ENCODE data around the gene RNF181.
"Not testable (repeated sequence)": the region's sequence is repeated elsewhere in the genome, so short reads cannot be mapped to it uniquely, and the experiment has no call there.

Gene RNF181

GRCh38 chr2:85577063-85577385 is 18.5 kb upstream of the RNF181 start:
- in situ Hi-C loops (cut with MboI; ENCODE audit: low sequenced_read_pairs): no loop called here

DNA sequence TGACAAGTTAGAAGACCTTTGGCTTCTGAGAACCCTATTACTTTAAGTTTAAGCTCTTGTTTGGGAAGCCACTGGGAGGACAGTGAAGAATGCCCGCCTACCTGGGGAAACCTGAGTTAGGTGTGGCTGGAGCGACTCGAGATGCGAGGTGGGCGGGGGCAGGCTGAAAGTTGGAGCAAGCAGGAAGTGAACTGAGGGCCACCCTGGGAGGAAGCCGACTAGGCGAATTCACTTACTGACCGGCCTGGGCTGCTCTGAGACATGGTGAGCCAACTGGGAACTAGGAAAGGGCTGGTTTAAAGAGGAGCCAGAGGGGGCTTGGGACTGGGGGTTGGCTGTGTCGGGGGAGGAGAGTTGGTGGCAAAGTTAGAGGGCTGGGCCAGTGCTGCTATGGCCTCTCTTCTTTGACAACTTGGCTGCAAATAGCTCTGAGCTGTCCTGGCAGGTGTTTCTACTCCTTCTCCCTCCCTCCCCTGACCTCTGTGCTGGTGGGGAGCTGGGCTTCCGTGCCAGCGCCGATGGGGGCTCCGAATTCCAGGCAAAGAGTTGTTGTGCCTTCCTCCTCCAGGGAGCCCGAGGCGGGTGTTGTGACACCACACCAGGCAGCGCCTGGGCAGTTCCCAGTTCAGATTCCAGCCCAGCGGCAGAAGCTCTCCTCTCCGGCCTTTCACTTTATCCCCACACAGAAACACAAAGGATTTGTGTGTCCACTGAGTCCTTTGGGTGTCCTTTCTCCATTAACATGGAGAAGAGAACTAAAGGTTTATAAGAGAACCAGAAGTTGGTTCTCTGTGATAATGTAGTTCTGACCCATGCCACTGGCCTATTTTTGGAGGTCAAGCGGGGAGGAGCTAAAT is 17.9 kb upstream of the RNF181 start, which contains the start of gene VAMP8:
TSS of gene VAMP8 (plus strand) at position 201 of the 857 bp plus-strand sequence. CDS start at position 262, 61 bp downstream.
- in situ Hi-C loops (cut with MboI; ENCODE audit: low sequenced_read_pairs): no loop called here

- in situ Hi-C loops (cut with MboI; ENCODE audit: low sequenced_read_pairs): no loop called here
Observed at GRCh38 chr2:85578243-85579180, 17.0 kb upstream of the RNF181 start.

DNA sequence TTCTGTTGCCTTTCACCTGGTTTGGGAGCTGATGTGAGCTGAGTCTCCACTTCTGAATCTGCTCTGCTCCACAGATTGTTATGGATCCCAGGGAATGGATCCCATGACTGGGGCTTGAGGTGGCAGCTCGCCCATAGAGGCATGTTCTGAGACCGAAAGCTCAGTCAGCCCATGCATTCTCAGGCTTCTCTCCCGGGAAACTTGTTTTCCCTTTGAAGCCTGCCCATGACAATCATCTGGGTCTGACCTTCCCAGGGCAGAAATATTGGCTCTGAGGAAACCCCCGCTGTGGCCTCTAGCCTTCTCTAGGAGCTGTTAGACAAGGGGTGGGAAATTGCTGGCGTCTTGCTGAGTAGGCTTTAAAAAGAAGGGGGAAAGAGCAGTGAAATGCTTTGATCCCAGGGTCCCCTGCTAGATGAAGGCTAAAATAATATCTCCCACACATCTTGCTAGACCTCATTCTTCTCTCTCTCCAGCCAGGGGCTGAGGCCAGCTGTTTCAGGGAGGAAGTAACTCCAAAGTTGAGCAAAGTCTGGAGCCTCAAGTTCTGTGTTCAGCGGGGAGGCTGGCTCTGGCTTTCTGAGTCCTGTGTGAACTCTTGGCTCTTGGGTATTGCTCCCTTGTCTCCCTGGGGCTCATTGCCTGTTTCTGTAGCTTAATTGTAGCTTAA is 16.1 kb upstream of the RNF181 start:
- in situ Hi-C loops (cut with MboI; ENCODE audit: low sequenced_read_pairs): no loop called here

GRCh38 chr2:85580206-85580605 is 15.3 kb upstream of the RNF181 start:
- in situ Hi-C loops (cut with MboI; ENCODE audit: low sequenced_read_pairs): no loop called here

DNA sequence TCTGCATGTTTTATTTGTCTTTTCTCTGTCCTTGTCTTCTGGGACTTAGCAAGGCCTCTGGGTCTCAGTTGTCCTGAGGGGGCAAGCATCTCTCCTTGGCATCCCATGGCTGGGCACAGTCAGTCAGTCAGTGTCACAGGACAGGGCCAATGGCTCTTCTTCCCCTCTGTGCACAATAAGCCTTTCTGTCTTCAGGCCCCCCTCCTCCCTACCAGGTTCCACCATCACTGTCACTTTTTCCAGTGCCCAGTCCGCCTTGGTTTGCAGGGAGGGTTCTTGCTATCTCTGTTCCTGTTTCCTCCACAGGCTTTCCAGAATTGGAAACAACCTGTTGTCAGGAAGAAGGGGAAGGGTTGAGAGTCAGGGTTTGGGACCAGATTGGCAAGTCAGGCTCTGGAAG is 13.1 kb upstream of the RNF181 start:
- in situ Hi-C loops (cut with MboI; ENCODE audit: low sequenced_read_pairs): no loop called here

DNA sequence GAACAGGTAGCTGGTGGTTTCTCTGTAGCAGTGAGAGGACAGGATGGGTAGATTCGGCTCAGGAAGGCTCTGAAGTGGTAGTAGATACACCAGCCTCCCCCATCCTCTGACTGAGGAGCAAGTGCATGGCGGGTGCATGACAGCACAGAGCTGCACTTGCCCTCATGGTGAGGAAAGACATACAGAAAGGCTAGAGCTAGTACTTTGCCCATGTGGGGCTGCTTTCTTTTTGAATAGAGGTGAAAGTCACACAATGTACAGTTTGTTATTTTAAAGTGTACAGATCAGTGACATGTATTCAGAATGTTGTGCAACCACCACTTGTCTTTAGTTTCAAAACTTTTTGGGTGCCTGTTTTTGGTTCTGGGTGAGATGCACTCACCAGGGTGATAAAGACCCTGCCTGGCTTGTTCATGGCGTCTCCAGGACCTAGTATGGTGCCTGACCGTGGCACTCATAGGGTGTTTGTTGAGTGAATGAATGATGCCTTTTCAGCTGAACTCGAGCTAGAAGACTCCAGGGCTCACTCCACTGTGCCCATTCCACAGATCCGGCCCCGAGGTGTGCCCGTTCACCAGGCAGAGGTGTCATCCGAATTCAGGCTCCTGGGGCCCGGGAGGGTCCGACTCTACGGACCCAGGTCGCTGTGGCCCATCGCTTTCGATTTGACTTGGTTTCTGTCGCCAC is 11.7 kb upstream of the RNF181 start:
- in situ Hi-C loops (cut with MboI; ENCODE audit: low sequenced_read_pairs): no loop called here

DNA sequence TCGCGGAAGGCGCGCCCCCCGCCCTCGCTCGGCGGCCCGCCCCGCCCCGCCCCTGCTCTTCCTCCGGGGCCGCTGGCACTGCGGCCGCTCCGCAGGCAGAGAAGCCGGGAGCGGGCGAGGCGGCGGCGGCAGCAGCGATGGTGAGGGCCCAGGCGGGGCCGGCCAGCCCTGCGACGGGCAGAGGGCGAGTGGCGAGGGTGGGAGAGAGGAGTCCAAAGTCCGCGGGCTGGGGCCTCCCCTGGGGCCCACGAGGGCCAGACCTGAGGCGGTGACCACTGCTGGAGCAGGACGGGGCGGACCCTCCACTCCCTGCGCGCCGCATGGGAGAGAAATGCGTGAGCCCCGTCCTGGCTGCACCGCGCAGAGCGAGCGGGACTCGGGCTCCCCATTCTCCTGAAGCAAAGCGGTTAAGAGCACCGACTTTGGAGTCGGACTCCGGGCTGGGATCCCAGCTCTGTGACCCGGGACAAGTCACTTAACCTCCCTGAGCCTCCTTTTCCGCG is 11.1 kb upstream of the RNF181 start, which contains the start of gene VAMP5:
TSS of gene VAMP5 (plus strand) at position 78 of the 503 bp plus-strand sequence. CDS start at position 138, 60 bp downstream.
- in situ Hi-C loops (cut with MboI; ENCODE audit: low sequenced_read_pairs): no loop called here

DNA sequence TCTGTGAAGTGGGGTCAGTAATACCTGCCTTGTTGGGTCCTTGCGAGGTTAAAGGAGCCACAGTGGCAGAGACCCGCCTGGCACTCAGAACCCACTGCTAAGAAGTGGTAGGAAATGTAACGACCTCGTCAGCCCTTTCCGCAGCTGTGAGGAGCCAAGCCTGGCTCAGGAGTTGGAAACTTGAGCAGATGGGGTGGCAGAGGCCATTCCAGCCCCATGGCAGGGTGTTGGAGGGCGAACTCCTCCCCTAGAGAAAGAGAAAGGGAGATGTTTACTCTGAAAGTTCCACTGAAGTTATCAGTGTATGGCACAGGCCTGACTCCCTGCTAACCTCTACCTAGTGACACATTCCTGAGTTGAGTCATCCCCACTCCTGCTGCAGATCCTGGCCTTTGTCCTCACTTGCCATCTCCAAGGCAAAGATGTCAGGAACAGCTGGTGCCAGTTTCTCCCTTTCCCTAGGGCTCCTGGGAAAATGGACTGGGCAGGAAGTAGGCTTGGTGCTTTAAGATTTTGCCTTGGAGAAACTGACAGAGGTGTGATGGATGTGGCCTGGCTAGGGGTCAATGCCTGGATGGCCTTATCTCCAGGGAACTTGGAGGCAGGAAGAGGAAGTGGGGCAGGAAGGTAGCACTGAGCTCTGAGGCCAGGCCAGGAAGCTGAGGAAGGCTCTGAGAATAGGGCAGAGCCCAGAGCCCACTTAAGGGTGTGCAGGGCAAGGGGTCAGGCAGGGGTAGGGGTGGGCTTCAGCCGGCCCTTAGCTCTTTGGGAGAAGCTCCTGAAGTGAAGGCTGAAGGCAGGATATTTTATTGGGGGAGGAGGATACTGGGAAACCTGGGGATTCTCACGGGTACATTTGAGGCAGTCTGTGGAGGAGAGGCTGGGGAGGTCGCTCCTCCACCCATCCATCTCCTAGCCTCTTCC is 10.4 kb upstream of the RNF181 start:
- in situ Hi-C loops (cut with MboI; ENCODE audit: low sequenced_read_pairs): no loop called here

- in situ Hi-C loops (cut with MboI; ENCODE audit: low sequenced_read_pairs): no loop called here
Observed at GRCh38 chr2:85585781-85586105, 9.8 kb upstream of the RNF181 start.

- in situ Hi-C loops (cut with MboI; ENCODE audit: low sequenced_read_pairs): no loop called here
Observed at GRCh38 chr2:85588236-85588635, 7.3 kb upstream of the RNF181 start.

DNA sequence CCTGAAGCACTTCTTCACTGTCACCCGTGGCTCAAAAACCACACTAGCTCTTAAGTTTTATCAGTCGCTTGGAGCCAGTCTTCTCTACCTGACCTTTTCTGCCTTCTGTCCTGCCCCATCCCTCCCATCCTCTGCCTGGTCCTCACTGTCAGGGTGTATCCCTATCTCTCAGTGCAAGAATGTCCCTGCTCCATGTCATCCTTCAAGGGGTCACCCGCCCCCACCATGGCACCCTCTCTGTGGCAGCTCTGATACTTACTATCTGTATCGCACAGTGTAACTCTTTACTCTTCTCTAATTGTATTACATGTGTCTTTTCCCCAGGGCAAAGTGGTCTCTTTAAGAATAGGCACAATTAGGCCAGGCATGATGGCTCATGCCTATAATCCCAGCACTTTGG is 6.9 kb upstream of the RNF181 start:
- in situ Hi-C loops (cut with MboI; ENCODE audit: low sequenced_read_pairs): no loop called here

- in situ Hi-C loops (cut with MboI; ENCODE audit: low sequenced_read_pairs): no loop called here
Observed at GRCh38 chr2:85589181-85589580, 6.4 kb upstream of the RNF181 start.

DNA sequence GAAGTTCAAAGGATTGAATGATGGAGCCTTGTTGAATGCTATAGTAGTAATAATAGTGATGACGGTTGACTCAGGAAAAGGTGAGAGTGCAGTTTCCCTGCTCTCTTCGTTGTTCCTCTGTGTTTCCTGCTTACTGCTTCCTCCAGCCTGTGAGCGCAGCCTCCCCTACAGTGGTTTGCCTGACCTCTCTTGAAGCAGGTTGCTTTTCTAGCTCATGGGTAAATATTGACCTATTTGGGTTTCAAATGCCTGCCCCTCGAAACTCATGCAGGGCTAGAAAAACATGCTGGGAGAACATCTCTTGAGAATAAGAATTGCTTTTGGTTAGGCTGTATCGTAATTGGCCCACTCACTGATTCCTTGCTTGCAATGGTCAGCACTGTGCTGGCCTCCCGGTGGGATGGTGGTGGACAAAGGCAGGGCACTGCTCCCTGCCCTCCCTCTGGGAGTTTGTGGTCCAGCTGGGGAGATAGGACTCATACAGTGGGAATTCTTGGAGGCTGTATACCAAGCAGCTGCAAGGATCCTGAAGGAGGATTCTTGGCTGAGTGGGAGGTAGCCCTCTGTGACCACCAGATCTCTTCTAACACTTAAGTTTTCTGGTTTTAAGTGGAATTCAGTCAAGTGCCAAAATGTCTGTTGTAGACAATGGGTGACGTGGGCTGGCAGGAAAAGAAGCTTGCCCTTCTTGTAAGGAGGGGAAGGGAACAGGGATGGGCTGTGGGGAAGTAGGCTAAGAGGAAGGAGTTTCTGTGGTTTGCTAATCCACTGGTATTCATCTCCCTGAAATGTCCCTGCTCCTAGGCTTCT is 5.4 kb upstream of the RNF181 start:
- in situ Hi-C loops (cut with MboI; ENCODE audit: low sequenced_read_pairs): no loop called here

DNA sequence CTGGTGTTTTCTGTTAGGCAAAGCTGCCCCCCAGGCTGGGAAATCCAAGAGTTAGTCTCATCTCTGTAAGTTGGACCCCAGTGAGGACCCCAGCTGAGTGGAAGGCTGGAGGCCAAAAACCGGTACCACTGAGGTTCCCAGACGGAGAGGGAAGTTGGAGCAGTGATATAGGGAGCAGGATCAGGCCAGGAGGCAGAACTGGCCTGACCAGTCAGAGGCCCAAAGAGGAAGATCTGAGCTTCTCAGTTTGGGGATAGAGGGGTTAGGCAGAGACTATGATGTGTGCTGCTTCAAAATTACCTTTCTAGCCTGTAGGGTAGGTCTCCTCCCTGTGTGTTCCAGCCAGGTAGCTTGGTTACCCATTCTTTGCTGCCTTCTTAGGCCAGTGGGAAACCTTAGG is 4.6 kb upstream of the RNF181 start:
- in situ Hi-C loops (cut with MboI; ENCODE audit: low sequenced_read_pairs): no loop called here

GRCh38 chr2:85591563-85591962 is 4.0 kb upstream of the RNF181 start:
- in situ Hi-C loops (cut with MboI; ENCODE audit: low sequenced_read_pairs): no loop called here

- in situ Hi-C loops (cut with MboI; ENCODE audit: low sequenced_read_pairs): not testable (repeated sequence)
Observed at GRCh38 chr2:85592299-85592698, 3.2 kb upstream of the RNF181 start.

GRCh38 chr2:85593023-85593422 is 2.5 kb upstream of the RNF181 start:
- in situ Hi-C loops (cut with MboI; ENCODE audit: low sequenced_read_pairs): no loop called here

All from hTERT RPE-1 (cell line).